H9 (cell line): ENCODE results near the gene RBMS3. TPM values are rescaled to one million over a fixed set of nuclear protein-coding genes. Genes with fewer than 3 reads are reported as not detected.

Source experiments
- DNase-seq: peaks from one replicate; pipeline ENCODE4 v3.0.0-alpha.2; 2017
- H2AFZ ChIP-seq: one replicate; pipeline ENCODE4 v1.6.1; 2013; ENCODE audit warnings: mild to moderate bottlenecking, low read length, control low read depth, moderate library complexity
- H2AK5ac ChIP-seq: 2 replicates; pipeline ENCODE4 v1.6.1; 2013; ENCODE audit warnings: low read length, control low read depth, mixed read lengths; ENCODE audit not compliant: insufficient read length
- H2BK120ac ChIP-seq: one replicate; pipeline ENCODE4 v1.6.1; 2013; ENCODE audit warnings: low read depth, mild to moderate bottlenecking, low read length, control low read depth, inconsistent platforms; ENCODE audit not compliant: poor library complexity, severe bottlenecking
- H2BK12ac ChIP-seq: 2 replicates; pipeline ENCODE4 v1.6.1; 2013; ENCODE audit warnings: low read length, control low read depth, mixed read lengths, low read depth; ENCODE audit not compliant: insufficient read length
- H2BK15ac ChIP-seq: 2 replicates; pipeline ENCODE4 v1.6.1; 2013; ENCODE audit warnings: low read depth, low read length, control low read depth
- H2BK20ac ChIP-seq: one replicate; pipeline ENCODE4 v1.6.1; 2013; ENCODE audit warnings: low read depth, mild to moderate bottlenecking, low read length, control low read depth, inconsistent platforms; ENCODE audit not compliant: poor library complexity, severe bottlenecking
- H2BK5ac ChIP-seq: 2 replicates; pipeline ENCODE4 v1.6.1; 2013; ENCODE audit warnings: low read length, control low read depth, mixed read lengths; ENCODE audit not compliant: insufficient read length
- H3K14ac ChIP-seq: 2 replicates; pipeline ENCODE4 v1.6.1; 2013; ENCODE audit warnings: low read length, control low read depth; ENCODE audit not compliant: insufficient read depth
- H3K18ac ChIP-seq: 2 replicates; pipeline ENCODE4 v1.6.1; 2013; ENCODE audit warnings: low read depth, mild to moderate bottlenecking, mixed read lengths, low read length, control low read depth; ENCODE audit not compliant: insufficient read length
- H3K23ac ChIP-seq: 2 replicates; pipeline ENCODE4 v1.6.1; 2013; ENCODE audit warnings: low read length, control low read depth, mixed read lengths, low read depth; ENCODE audit not compliant: insufficient read length
- H3K23me2 ChIP-seq: 2 replicates; pipeline ENCODE4 v1.6.1; 2013; ENCODE audit warnings: low read depth, mild to moderate bottlenecking, mixed read lengths, low read length, control low read depth; ENCODE audit not compliant: insufficient read length, poor library complexity, severe bottlenecking
- H3K27ac ChIP-seq: 2 replicates; pipeline ENCODE4 v1.5.1; 2013; ENCODE audit warnings: low read length, control low read depth, mixed read lengths, low read depth; ENCODE audit not compliant: insufficient read length
- H3K27me3 ChIP-seq: 2 replicates; pipeline ENCODE4 v1.6.1; 2013; ENCODE audit warnings: low read length, control low read depth, inconsistent platforms; ENCODE audit not compliant: insufficient read depth
- H3K4ac ChIP-seq: 2 replicates; pipeline ENCODE4 v1.6.1; 2013; ENCODE audit warnings: low read depth, mild to moderate bottlenecking, control low read depth, inconsistent platforms, low read length, moderate library complexity
- H3K4me1 ChIP-seq: 2 replicates; pipeline ENCODE4 v1.6.1; 2013; ENCODE audit warnings: low read length, control low read depth, inconsistent platforms; ENCODE audit not compliant: insufficient read depth
- H3K4me2 ChIP-seq: 2 replicates; pipeline ENCODE4 v1.6.1; 2013; ENCODE audit warnings: low read length, control low read depth, mixed read lengths; ENCODE audit not compliant: insufficient read length, insufficient read depth
- H3K56ac ChIP-seq: 2 replicates; pipeline ENCODE4 v1.6.1; 2013; ENCODE audit warnings: low read depth, mild to moderate bottlenecking, mixed read lengths, low read length, control low read depth; ENCODE audit not compliant: insufficient read length
- H3K79me1 ChIP-seq: 2 replicates; pipeline ENCODE4 v1.6.1; 2013; ENCODE audit warnings: low read depth, mild to moderate bottlenecking, moderate library complexity, low read length, control low read depth, inconsistent platforms; ENCODE audit not compliant: insufficient read depth, poor library complexity, severe bottlenecking
- H3K79me2 ChIP-seq: 2 replicates; pipeline ENCODE4 v1.6.1; 2013; ENCODE audit warnings: low read length, control low read depth, inconsistent platforms; ENCODE audit not compliant: insufficient read depth
- H3K9ac ChIP-seq: 2 replicates; pipeline ENCODE4 v1.6.1; 2013; ENCODE audit warnings: low read length, control low read depth, mixed read lengths; ENCODE audit not compliant: insufficient read length; ENCODE audit errors: extremely low read depth
- H3K9me3 ChIP-seq: one replicate; pipeline ENCODE4 v1.6.1; 2013; ENCODE audit warnings: low read depth, low read length, inconsistent platforms; ENCODE audit not compliant: control insufficient read depth
- H3T11ph ChIP-seq: one replicate; pipeline ENCODE4 v1.6.1; 2013; ENCODE audit warnings: mild to moderate bottlenecking, low read length, control low read depth, inconsistent platforms
- H4K20me1 ChIP-seq: one replicate; pipeline ENCODE4 v1.6.1; 2013; ENCODE audit not compliant: control insufficient read depth, insufficient read length, insufficient read depth
- H4K5ac ChIP-seq: 2 replicates; pipeline ENCODE4 v1.6.1; 2013; ENCODE audit warnings: low read depth, mild to moderate bottlenecking, mixed read lengths, low read length, control low read depth; ENCODE audit not compliant: insufficient read length
- H4K8ac ChIP-seq: replicated peaks from 2 replicates; pipeline ENCODE4 v1.6.1; 2013; ENCODE audit warnings: low read length, control low read depth, mixed read lengths, low read depth; ENCODE audit not compliant: insufficient read length
- H4K91ac ChIP-seq: 2 replicates; pipeline ENCODE4 v1.6.1; 2013; ENCODE audit warnings: low read depth, mild to moderate bottlenecking, moderate library complexity, mixed read lengths, low read length, control low read depth; ENCODE audit not compliant: insufficient read length
- H3K27ac Mint-ChIP-seq, 3 experiments: 2 replicates in 2 of 3; 3 replicates in 1 of 3; pipeline ENCODE4 v1.8.0; 2020 to 2021; ENCODE audit warnings: mixed read lengths in 3 of 3, mild to moderate bottlenecking in 1 of 3, moderate library complexity in 1 of 3
- H3K27me3 Mint-ChIP-seq: 2 replicates; pipeline ENCODE4 v1.8.0; 2021; ENCODE audit warnings: low read depth, mild to moderate bottlenecking, moderate library complexity, mixed read lengths
- H3K36me3 Mint-ChIP-seq, 3 experiments: 2 replicates in 2 of 3; 3 replicates in 1 of 3; pipeline ENCODE4 v1.8.0; 2020 to 2021; ENCODE audit warnings: low read depth in 3 of 3, mixed read lengths in 3 of 3; ENCODE audit not compliant: insufficient read depth in 1 of 3
- H3K4me1 Mint-ChIP-seq, 2 experiments: 2 replicates each; pipeline ENCODE4 v1.8.0; 2020; ENCODE audit warnings: mixed read lengths in 2 of 2
- H3K4me3 Mint-ChIP-seq, 2 experiments: 2 replicates in 1 of 2; 3 replicates in 1 of 2; pipeline ENCODE4 v1.8.0; 2020 to 2021; ENCODE audit warnings: mild to moderate bottlenecking in 2 of 2, mixed read lengths in 2 of 2, moderate library complexity in 1 of 2
- H3K9me3 Mint-ChIP-seq, 2 experiments: 2 replicates in 1 of 2; 3 replicates in 1 of 2; pipeline ENCODE4 v1.8.0; 2020; ENCODE audit warnings: mild to moderate bottlenecking in 2 of 2, mixed read lengths in 2 of 2, moderate library complexity in 1 of 2
- WGBS: extraction: QIAGEN DNeasy Blood & Tissue Kit; methylation state at CpG from one replicate; pipeline ENCODE4 v1.1.7; 2013; ENCODE audit warnings: missing lambda C conversion rate, low lambda C conversion rate, mixed read lengths; ENCODE audit not compliant: insufficient read length; ENCODE audit errors: extremely low coverage; 5-methylcytosine and 5-hydroxymethylcytosine counted together
- total RNA-seq: library from RNA; stranded (reverse); gene quantifications from 2 replicates; pipeline ENCODE4 v1.2.1, GENCODE V29; 2021
- TF ChIP-seq, protein P1 (sequence below): fragments of 200-600 bp; sonication (generic); conservative IDR thresholded peaks from 3 replicates; pipeline ENCODE4 v1.8.0; 2021; ENCODE audit warnings: antibody characterized with exemption, mild to moderate bottlenecking

RBMS3 gene
- total RNA-seq, 1 experiment from 2014 or later, result 8.1 TPM

DNA sequence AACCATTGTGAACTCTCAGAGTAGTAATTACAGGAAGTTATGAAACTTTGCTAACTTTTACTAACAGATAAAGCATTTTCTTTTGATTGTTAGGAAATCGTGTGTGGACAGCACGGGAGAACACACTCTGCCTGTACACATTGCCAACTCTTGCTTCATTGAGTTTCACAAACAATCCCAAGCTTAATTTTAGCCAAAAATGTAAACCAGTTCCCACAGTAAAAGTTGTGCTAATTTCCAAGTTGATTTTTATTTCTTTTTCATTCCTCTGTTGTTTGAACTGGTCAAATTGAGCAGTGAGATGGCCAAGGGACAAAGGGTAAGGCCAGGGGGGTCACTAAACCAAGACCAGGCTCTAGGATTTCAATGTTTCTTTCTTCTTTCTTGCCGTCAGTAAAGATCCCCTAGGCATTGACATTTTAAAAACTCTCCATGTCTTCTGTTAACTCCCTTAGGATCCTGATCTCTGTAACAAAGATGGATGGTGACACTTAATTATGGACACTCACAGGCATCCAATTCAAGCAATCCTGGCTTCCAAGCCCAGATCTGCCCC, 414.9 kb downstream of the RBMS3 start:
- H2AFZ ChIP-seq, result no peak overlapping the region
- no peak overlapping the region for H3K4me3 Mint-ChIP-seq
- H3K4ac ChIP-seq, result no peak overlapping the region
- no peak for DNase-seq
- H2BK12ac ChIP-seq, result no peak overlapping the region
- no CpG with 5 or more reads among the region's 3 CpGs for WGBS
- H4K5ac ChIP-seq, result no peak overlapping the region
- peaks cover 3 to 9% (median 3%) of the 10 kb centered on the region in 3 experiments; a peak in 5 of 7 replicates for H3K36me3 Mint-ChIP-seq
- no peaks in the 10 kb centered on the region for H3K27me3 ChIP-seq
- no peak overlapping the region for H3K14ac ChIP-seq
- no peak overlapping the region for H3K4me2 ChIP-seq
- H3K4me1 ChIP-seq, result peaks cover 3% of the 10 kb centered on the region; the same call in 1 of the 2 replicates
- H4K91ac ChIP-seq, result no peak overlapping the region
- no peak overlapping the region for H2BK15ac ChIP-seq
- no peak overlapping the region for H3K27ac ChIP-seq
- H3K9ac ChIP-seq, result no peak overlapping the region
- no peak overlapping the region for H3K23ac ChIP-seq
- no peaks in the 10 kb centered on the region for H3K27me3 Mint-ChIP-seq
- H2BK20ac ChIP-seq, result no peak overlapping the region
- H3K23me2 ChIP-seq, result no peaks in the 10 kb centered on the region
- H3K56ac ChIP-seq, result no peak overlapping the region
- peaks cover 4 to 5% of the 10 kb centered on the region in 2 experiments; a peak in 4 of 5 replicates for H3K9me3 Mint-ChIP-seq
- H3K4me1 Mint-ChIP-seq, result peaks cover 31 to 41% of the 10 kb centered on the region in 2 experiments
- H3K79me2 ChIP-seq, result no peaks in the 10 kb centered on the region
- no peak overlapping the region for H2AK5ac ChIP-seq
- H3T11ph ChIP-seq, result no peak overlapping the region
- no peaks in the 10 kb centered on the region for H3K79me1 ChIP-seq
- no peaks in the 10 kb centered on the region for H3K9me3 ChIP-seq
- H2BK5ac ChIP-seq, result no peak overlapping the region
- TF ChIP-seq, protein P1, sequence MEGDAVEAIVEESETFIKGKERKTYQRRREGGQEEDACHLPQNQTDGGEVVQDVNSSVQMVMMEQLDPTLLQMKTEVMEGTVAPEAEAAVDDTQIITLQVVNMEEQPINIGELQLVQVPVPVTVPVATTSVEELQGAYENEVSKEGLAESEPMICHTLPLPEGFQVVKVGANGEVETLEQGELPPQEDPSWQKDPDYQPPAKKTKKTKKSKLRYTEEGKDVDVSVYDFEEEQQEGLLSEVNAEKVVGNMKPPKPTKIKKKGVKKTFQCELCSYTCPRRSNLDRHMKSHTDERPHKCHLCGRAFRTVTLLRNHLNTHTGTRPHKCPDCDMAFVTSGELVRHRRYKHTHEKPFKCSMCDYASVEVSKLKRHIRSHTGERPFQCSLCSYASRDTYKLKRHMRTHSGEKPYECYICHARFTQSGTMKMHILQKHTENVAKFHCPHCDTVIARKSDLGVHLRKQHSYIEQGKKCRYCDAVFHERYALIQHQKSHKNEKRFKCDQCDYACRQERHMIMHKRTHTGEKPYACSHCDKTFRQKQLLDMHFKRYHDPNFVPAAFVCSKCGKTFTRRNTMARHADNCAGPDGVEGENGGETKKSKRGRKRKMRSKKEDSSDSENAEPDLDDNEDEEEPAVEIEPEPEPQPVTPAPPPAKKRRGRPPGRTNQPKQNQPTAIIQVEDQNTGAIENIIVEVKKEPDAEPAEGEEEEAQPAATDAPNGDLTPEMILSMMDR, result no peak
- H2BK120ac ChIP-seq, result no peak overlapping the region
- H4K20me1 ChIP-seq, result no peaks in the 10 kb centered on the region
- peak overlapping the region; percentile 25 to 89 (median 87); a peak in 6 of 7 replicates for H3K27ac Mint-ChIP-seq
- no peak overlapping the region for H3K18ac ChIP-seq
- H4K8ac ChIP-seq, result no peak overlapping the region
